ENCODE data around the gene SDK2.

The SDK2 gene

GRCh38 chr17:73630965-73631595, 13.2 kb downstream of the SDK2 start:
- no peak for DNase-seq

GRCh38 chr17:73630531-73630930, 13.7 kb downstream of the SDK2 start:
- no peak for DNase-seq

GRCh38 chr17:73628642-73629552, 15.3 kb downstream of the SDK2 start:
- DNase-seq = no peak

- no peak for DNase-seq
Observed at GRCh38 chr17:73625991-73626673, 18.1 kb downstream of the SDK2 start.

GRCh38 chr17:73625006-73625405, 19.2 kb downstream of the SDK2 start:
- DNase-seq = no peak

- no peak for DNase-seq
Observed at GRCh38 chr17:73624496-73624988, 19.7 kb downstream of the SDK2 start.

GRCh38 chr17:73623818-73624217, 20.4 kb downstream of the SDK2 start:
- DNase-seq = no peak

GRCh38 chr17:73623247-73623646, 21.0 kb downstream of the SDK2 start:
- no peak for DNase-seq

- DNase-seq = no peak
Observed at GRCh38 chr17:73622381-73622780, 21.9 kb downstream of the SDK2 start.

GRCh38 chr17:73621685-73622084, 22.6 kb downstream of the SDK2 start:
- DNase-seq = no peak

- no peak for DNase-seq
Observed at GRCh38 chr17:73620414-73620813, 23.8 kb downstream of the SDK2 start.

- DNase-seq = no peak
Observed at GRCh38 chr17:73617501-73617900, 26.7 kb downstream of the SDK2 start.

- DNase-seq = no peak
Observed at GRCh38 chr17:73616873-73617404, 27.3 kb downstream of the SDK2 start.

- no peak for DNase-seq
Observed at GRCh38 chr17:73616120-73616872, 27.9 kb downstream of the SDK2 start.

- no peak for DNase-seq
Observed at GRCh38 chr17:73614256-73614655, 30.0 kb downstream of the SDK2 start.

- DNase-seq = no peak
Observed at GRCh38 chr17:73613271-73614233, 30.7 kb downstream of the SDK2 start.

- no peak for DNase-seq
Observed at GRCh38 chr17:73612031-73612472, 32.2 kb downstream of the SDK2 start.

- no peak for DNase-seq
Observed at GRCh38 chr17:73611630-73612029, 32.6 kb downstream of the SDK2 start.

GRCh38 chr17:73610331-73610911, 33.8 kb downstream of the SDK2 start:
- DNase-seq = no peak

- no peak for DNase-seq
Observed at GRCh38 chr17:73609758-73610157, 34.5 kb downstream of the SDK2 start.

- no peak for DNase-seq
Observed at GRCh38 chr17:73609060-73609459, 35.2 kb downstream of the SDK2 start.

Measured in activated CD4-positive, alpha-beta T cell treated with anti-CD3 and anti-CD28 coated beads, Interleukin-2, amount 50 U/mL, for 16 hours (primary cell).